Left colon (tissue), 2 donors: ENCODE data around the gene CD79B. TPM values are rescaled to one million over a fixed set of nuclear protein-coding genes. Genes with fewer than 3 reads are reported as not detected.
"Not testable (repeated sequence)": the region's sequence is repeated elsewhere in the genome, so short reads cannot be mapped to it uniquely, and the experiment has no call there.

Source experiments
- ATAC-seq: fragments of 200-7000 bp; cut with Tn5 transposase; one replicate; pipeline ENCODE4 v1.9.1; 2020; ENCODE audit warnings: mild to moderate bottlenecking, moderate library complexity
- DNase-seq, 2 donors: peaks; one replicate each; pipeline ENCODE4 v3.0.0-alpha.2; 2020
- intact Hi-C, 2 donors: fragments of 100-400 bp; cut with DNase I in 1 of 2; cut with micrococcal nuclease in 1 of 2; formaldehyde crosslinking; loops; one replicate each; pipeline versions ENCODE4 v1.11.2 to v1.14.0; 2022; cut with DNase I, micrococcal nuclease
- total RNA-seq, 2 donors: library from RNA; stranded (reverse); fragmentation: NEBNext Ultra II Directional; extraction: Animal tissue kit (Norgen Biotek cat#: 25700); gene quantifications; one replicate each; pipeline ENCODE4 v1.2.1, GENCODE V29; 2021
- donor health status: DM: no; HTN: no; CAD: no.
- donor health status: DM: yes; HTN: yes; CAD: no.

The CD79B gene
- total RNA-seq, 2 donors from 2014 or later = 2.0 to 4.0 TPM

GRCh38 chr17:63898899-63899798 lies 33.0 kb downstream of the CD79B start:
- intact Hi-C loops, ATAC-seq, DNase-seq: not testable (repeated sequence)

GRCh38 chr17:63896524-63897354 lies 35.4 kb downstream of the CD79B start, which contains the start of gene CSH1:
TSS of gene CSH1 (minus strand) at chr17:63896574. CDS start at chr17:63896511, 63 bp downstream.
- DNase-seq, intact Hi-C loops, ATAC-seq: not testable (repeated sequence)

DNA sequence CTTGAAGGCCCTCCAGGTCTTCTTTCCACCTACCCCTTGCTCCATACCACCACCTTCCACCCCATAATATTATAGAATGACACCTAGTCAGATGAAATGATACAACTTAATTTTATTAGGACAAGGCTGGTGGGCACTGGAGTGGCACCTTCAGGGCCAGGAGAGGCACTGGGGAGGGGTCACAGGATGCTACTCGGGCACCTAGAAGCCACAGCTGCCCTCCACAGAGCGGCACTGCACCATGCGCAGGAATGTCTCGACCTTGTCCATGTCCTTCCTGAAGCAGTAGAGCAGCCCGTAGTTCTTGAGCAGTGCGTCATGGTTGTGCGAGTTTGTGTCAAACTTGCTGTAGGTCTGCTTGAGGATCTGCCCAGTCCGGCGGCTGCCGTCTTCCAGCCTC lies 37.3 kb downstream of the CD79B start:
- intact Hi-C loops, DNase-seq, ATAC-seq: not testable (repeated sequence)

DNA sequence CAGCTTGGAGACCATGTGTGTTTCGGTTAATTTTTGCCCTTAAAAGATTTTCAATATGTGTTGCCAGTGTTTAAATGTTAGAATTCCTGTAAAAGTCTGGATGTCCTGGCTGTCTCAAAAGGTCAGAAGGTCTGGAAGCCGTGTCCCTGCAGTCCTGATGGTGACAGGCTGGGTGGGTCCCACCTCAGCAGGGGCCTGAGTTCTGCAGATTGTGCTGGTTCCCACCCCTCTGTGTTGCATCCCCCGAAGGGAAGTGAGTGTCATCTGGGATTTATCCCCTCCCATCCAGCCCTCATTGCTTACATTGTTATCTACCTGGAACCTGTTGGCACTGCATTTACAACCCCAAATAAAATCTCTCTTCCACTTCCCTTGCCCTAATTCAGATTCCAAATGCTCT lies 38.1 kb downstream of the CD79B start:
- ATAC-seq, intact Hi-C loops, DNase-seq: not testable (repeated sequence)

DNA sequence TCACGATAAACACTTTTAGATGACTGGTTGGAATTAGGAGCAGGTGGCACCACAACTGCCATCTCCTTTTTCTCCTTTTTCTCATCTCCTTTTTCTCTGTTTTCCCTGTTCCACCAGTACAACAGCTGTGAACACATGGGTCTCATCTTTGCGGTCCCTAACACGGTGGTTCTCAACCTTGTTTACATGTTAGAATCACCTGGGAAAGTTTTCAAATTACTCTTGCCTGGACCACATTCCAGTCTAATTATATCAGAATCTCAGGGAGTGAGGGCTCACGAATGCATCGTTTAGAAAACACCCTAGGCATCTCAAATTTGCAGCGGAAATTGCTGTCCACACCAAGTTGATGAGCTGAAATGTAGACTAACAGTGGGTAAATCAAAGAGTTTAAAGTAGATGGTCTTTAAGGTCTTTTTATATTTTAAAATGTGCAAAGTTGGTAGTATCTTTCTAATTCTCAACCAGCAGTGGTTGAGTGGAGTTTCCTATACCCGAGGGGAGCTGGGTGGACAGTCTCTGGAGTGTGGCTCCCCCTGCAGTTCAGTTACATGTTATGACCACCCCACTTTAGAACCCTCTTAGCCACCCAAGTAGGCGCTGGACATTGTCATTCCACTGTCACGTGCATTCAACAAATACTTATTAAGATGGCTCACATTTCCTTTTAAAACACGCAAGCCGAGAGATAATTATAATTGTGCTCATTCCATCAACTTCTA lies 39.7 kb downstream of the CD79B start:
- ATAC-seq, intact Hi-C loops, DNase-seq: not testable (repeated sequence)

- intact Hi-C loops = not testable (repeated sequence)
- peak; percentile 57 for ATAC-seq
Observed at GRCh38 chr17:63889026-63889848, 42.9 kb downstream of the CD79B start.

GRCh38 chr17:63885119-63885518 lies 47.0 kb downstream of the CD79B start:
- intact Hi-C loops, DNase-seq, ATAC-seq: not testable (repeated sequence)

More at GRCh38 chr17:63889026-63889848, 42.9 kb downstream of the CD79B start:
- not testable (repeated sequence) for DNase-seq

- intact Hi-C loops, ATAC-seq, DNase-seq: not testable (repeated sequence)
Observed at GRCh38 chr17:63882626-63883126, 49.5 kb downstream of the CD79B start.

GRCh38 chr17:63881935-63882601 lies 50.1 kb downstream of the CD79B start, which contains the start of gene GH2:
TSS of gene GH2 (minus strand) at chr17:63881944. CDS start at chr17:63881801, 143 bp downstream.
- intact Hi-C loops = no loop called here
- ATAC-seq = peak; percentile 70
- peak; percentile 32 to 44 for DNase-seq

DNA sequence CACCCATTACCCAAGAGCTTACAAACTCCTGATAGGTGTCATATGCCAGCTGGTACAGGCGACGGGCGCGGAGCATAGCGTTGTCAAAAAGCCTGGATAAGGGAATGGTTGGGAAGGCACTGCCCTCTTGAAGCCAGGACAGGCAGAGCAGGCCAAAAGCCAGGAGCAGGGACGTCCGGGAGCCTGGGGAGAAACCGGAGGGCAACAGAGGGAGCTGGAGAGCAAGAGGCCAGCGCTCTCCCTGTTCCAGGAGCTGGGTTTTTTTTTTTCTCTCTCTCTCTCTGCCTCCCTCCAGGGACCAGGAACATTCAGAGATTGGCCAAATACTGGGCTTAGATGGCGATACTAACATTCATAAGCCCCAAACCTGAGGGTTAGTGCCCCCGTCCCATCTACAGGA lies 50.8 kb downstream of the CD79B start:
- intact Hi-C loops, ATAC-seq, DNase-seq: not testable (repeated sequence)

GRCh38 chr17:63880706-63881105 lies 51.4 kb downstream of the CD79B start:
- ATAC-seq = no peak
- intact Hi-C loops = no loop called here
- DNase-seq = no peak

Other genes with a start within 250 kb of the CD79B start
- gene LIMD2, start 232.2 kb downstream of the CD79B start, total RNA-seq = 1 to 10 TPM; 3.7 to 8.5 TPM
- gene STRADA, start 190.5 kb downstream of the CD79B start, total RNA-seq = 10 to 100 TPM; 18.8 to 21.2 TPM
- gene CCDC47, start 158.7 kb downstream of the CD79B start, total RNA-seq = 100 to 1,000 TPM; 124 to 161 TPM
- 10 to 100 TPM; 86.5 to 93.6 TPM for gene DDX42, start 158.2 kb downstream of the CD79B start, total RNA-seq
- gene PSMC5, start 104.9 kb downstream of the CD79B start, total RNA-seq = 10 to 100 TPM; 86.3 to 92.5 TPM
- 10 to 100 TPM; 25.9 to 28.4 TPM for gene FTSJ3, start 104.7 kb downstream of the CD79B start, total RNA-seq
- 10 to 100 TPM; 73.0 to 75.8 TPM for gene SMARCD2, start 89.6 kb downstream of the CD79B start, total RNA-seq
- not detected for gene CSH2, start 58.7 kb downstream of the CD79B start, total RNA-seq
- not detected for gene GH2, start 50.4 kb downstream of the CD79B start, total RNA-seq
- gene CSH1, start 35.8 kb downstream of the CD79B start, total RNA-seq = not detected
- not detected for gene CSHL1, start 21.1 kb downstream of the CD79B start, total RNA-seq
- gene GH1, start 13.5 kb downstream of the CD79B start, total RNA-seq = not detected
- gene SCN4A, start 40.6 kb upstream of the CD79B start, total RNA-seq = under 1 TPM in 1 of 2 donors, not detected in 1; 0.20 TPM
- under 1 TPM in 1 of 2 donors, not detected in 1; 0.22 TPM for gene PRR29, start 66.0 kb upstream of the CD79B start, total RNA-seq
- 10 to 100 TPM in 1 of 2 donors, 1 to 10 TPM in 1; 6.9 to 11.5 TPM for gene ICAM2, start 88.3 kb upstream of the CD79B start, total RNA-seq
- 10 to 100 TPM; 19.9 to 25.6 TPM for gene ERN1, start 197.8 kb upstream of the CD79B start, total RNA-seq